Naive thymus-derived CD4-positive, alpha-beta T cell (primary cell): ENCODE measurements around the gene LCN6. TPM values are rescaled to one million over a fixed set of nuclear protein-coding genes. Genes with fewer than 3 reads are reported as not detected.
"Not testable (repeated sequence)": the region's sequence is repeated elsewhere in the genome, so short reads cannot be mapped to it uniquely, and the experiment has no call there.

ENCODE experiments used
- ATAC-seq: fragments of 150-1000 bp; cut with Tn5 transposase; 2 replicates; pipeline ENCODE4 v1.10.0; 2021; ENCODE audit warnings: mild to moderate bottlenecking, moderate library complexity
- CTCF ChIA-PET: fragments of 350-600 bp; sonication (Branson Sonifier 250); formaldehyde crosslinking; loops from one replicate; lab custom pipeline; 2021; ENCODE audit warnings: antibody characterized with exemption; lab: Charles Lee
- POLR2A ChIA-PET: fragments of 350-600 bp; sonication (Branson Sonifier 250); formaldehyde crosslinking; loops from one replicate; lab custom pipeline; 2021; ENCODE audit warnings: antibody characterized with exemption, inconsistent platforms; lab: Charles Lee
- DNase-seq, 9 donors: peaks; one replicate each; pipeline versions ENCODE4 v3.0.0 to v3.0.0-alpha.2; 2020 to 2022; ENCODE audit warnings: mixed read lengths in 1 of 9
- H3K27ac ChIP-seq: one replicate; pipeline ENCODE4 v1.7.0; 2013; ENCODE audit warnings: mild to moderate bottlenecking, low read depth, low read length, moderate library complexity
- H3K27me3 ChIP-seq, 2 donors: one replicate each; pipeline ENCODE4 v1.7.0; 2013; ENCODE audit warnings: low read length in 2 of 2, mild to moderate bottlenecking in 2 of 2, moderate library complexity in 2 of 2; ENCODE audit not compliant: control insufficient read depth in 2 of 2, insufficient read depth in 2 of 2
- H3K36me3 ChIP-seq, 3 experiments: 1 replicate in 2 of 3; 2 replicates in 1 of 3; pipeline ENCODE4 v1.7.0; 2013; ENCODE audit warnings: low read length in 3 of 3, mild to moderate bottlenecking in 3 of 3, moderate library complexity in 1 of 3; ENCODE audit not compliant: insufficient read depth in 3 of 3, control insufficient read depth in 2 of 3
- H3K4me1 ChIP-seq, 2 donors: one replicate each; pipeline ENCODE4 v1.7.0; 2013; ENCODE audit warnings: low read length in 2 of 2, mild to moderate bottlenecking in 2 of 2, moderate library complexity in 1 of 2; ENCODE audit not compliant: control insufficient read depth in 2 of 2, insufficient read depth in 2 of 2
- H3K4me3 ChIP-seq: 2 replicates; pipeline ENCODE4 v1.7.0; 2013; ENCODE audit warnings: mild to moderate bottlenecking, low read length
- H3K9me3 ChIP-seq, 3 experiments: 1 replicate in 2 of 3; 2 replicates in 1 of 3; pipeline ENCODE4 v1.7.0; 2013; ENCODE audit warnings: low read length in 3 of 3; ENCODE audit not compliant: control insufficient read depth in 2 of 3
- H3K27ac Mint-ChIP-seq, 9 donors: one replicate each; pipeline ENCODE4 v1.8.0; 2020 to 2022; ENCODE audit warnings: mixed read lengths in 9 of 9, mild to moderate bottlenecking in 8 of 9, moderate library complexity in 5 of 9, inconsistent platforms in 2 of 9
- H3K27me3 Mint-ChIP-seq, 5 donors: one replicate each; pipeline ENCODE4 v1.8.0; 2021 to 2022; ENCODE audit warnings: mixed read lengths in 5 of 5, mild to moderate bottlenecking in 1 of 5
- H3K36me3 Mint-ChIP-seq, 5 donors: one replicate each; pipeline ENCODE4 v1.8.0; 2020 to 2022; ENCODE audit warnings: mixed read lengths in 5 of 5, mild to moderate bottlenecking in 3 of 5, inconsistent platforms in 1 of 5
- H3K4me1 Mint-ChIP-seq, 7 donors: one replicate each; pipeline ENCODE4 v1.8.0; 2020 to 2022; ENCODE audit warnings: mixed read lengths in 7 of 7, mild to moderate bottlenecking in 3 of 7, inconsistent platforms in 1 of 7
- H3K4me3 Mint-ChIP-seq, 10 donors: one replicate each; pipeline ENCODE4 v1.8.0; 2020 to 2022; ENCODE audit warnings: mild to moderate bottlenecking in 10 of 10, mixed read lengths in 10 of 10, moderate library complexity in 6 of 10, inconsistent platforms in 2 of 10
- H3K9me3 Mint-ChIP-seq, 11 donors: one replicate each; pipeline ENCODE4 v1.8.0; 2020 to 2022; ENCODE audit warnings: mixed read lengths in 11 of 11, mild to moderate bottlenecking in 4 of 11, inconsistent platforms in 1 of 11, moderate library complexity in 1 of 11
- intact Hi-C, 2 donors: fragments of 100-400 bp; cut with micrococcal nuclease; formaldehyde crosslinking; loops; one replicate each; pipeline ENCODE4 v1.15.1; 2023
- polyA plus RNA-seq, 2 donors: library from polyadenylated mRNA; unstranded; fragments of 300-500 nt; fragmentation: Illumina TruSeq; gene quantifications; one replicate each; pipeline ENCODE4 v1.2.3, GENCODE V29; 2021
- total RNA-seq, 6 experiments: library from RNA in 5 of 6; stranded (reverse) in 5 of 6; gene quantifications; 1 replicate in 5 of 6; 2 replicates in 1 of 6; pipeline ENCODE4 v1.2.3 and lab custom pipeline; 2021 to 2026

The LCN6 gene
- not detected for total RNA-seq
- polyA plus RNA-seq, result not detected
- not detected for total RNA-seq (lab: John Stamatoyannopoulos, UW)

GRCh38 chr9:136748201-136748600 lies at the start of gene LCN6:
Gene LCN6 (minus strand): TSS chr9:136748525. CDS start chr9:136748483, 42 bp downstream.
- Histone ChIP-seq H3K36me3 (no peaks in the 10 kb centered on the region), H3K4me1 (no peaks in the 10 kb centered on the region), H3K4me3 (no peak within 1 kb of the TSS), H3K27ac (no peak within 1 kb of the TSS), H3K9me3 (no peaks in the 10 kb centered on the region), H3K27me3 (no peaks in the 10 kb centered on the region)
- Mint-ChIP-seq H3K9me3 (peaks cover 0 to 27% (median 18%) of the 10 kb centered on the region in 11 donors), H3K4me1 (peaks cover 0 to 5% (median 0%) of the 10 kb centered on the region in 7 donors), H3K4me3 (no peak within 1 kb of the TSS), H3K36me3 (peaks cover 0 to 13% (median 5%) of the 10 kb centered on the region in 5 donors), H3K27me3 (peaks cover 0 to 23% (median 6%) of the 10 kb centered on the region in 5 donors), H3K27ac (no peak within 1 kb of the TSS)
- intact Hi-C loops, result no loop called here
- CTCF ChIA-PET, result no interaction called here
- no peak for ATAC-seq
- DNase-seq, result no peak
- POLR2A ChIA-PET, result no interaction called here

- H3K27me3 ChIP-seq, H3K27ac ChIP-seq, H3K36me3 Mint-ChIP-seq, H3K4me3 ChIP-seq, DNase-seq, CTCF ChIA-PET, H3K9me3 Mint-ChIP-seq, H3K9me3 ChIP-seq, intact Hi-C loops, ATAC-seq: not testable (repeated sequence)
- peaks cover 0 to 39% (median 0%) of the 10 kb centered on the region in 5 donors for H3K27me3 Mint-ChIP-seq
- Histone ChIP-seq H3K36me3 (peaks cover 0 to 17% (median 3%) of the 10 kb centered on the region in 3 experiments), H3K4me1 (peaks cover 19 to 32% of the 10 kb centered on the region in 2 donors)
- peaks cover 12 to 51% (median 40%) of the 10 kb centered on the region in 7 donors for H3K4me1 Mint-ChIP-seq
- POLR2A ChIA-PET, result interaction anchor here (0.6 to 1.4 kb wide), 2 partner anchors 83 to 625 kb away, joined by 3 read pairs; no protein-coding TSS in a partner anchor
- H3K4me3 Mint-ChIP-seq, result peak overlapping the region in 6 of 10 donors; percentile 14 to 48 (median 36)
- H3K27ac Mint-ChIP-seq, result peak overlapping the region in 2 of 9 donors; percentile 21 to 48
Observed at GRCh38 chr9:136796775-136797347, 48.5 kb upstream of the LCN6 start.

GRCh38 chr9:136796238-136796774 lies 48.0 kb upstream of the LCN6 start, which contains the start of gene CCDC183:
Gene CCDC183 (plus strand): TSS chr9:136796338. CDS start chr9:136796398, 60 bp downstream.
- Mint-ChIP-seq H3K27ac (peak within 1 kb of the TSS in 5 of 9 donors; percentile 21 to 52 (median 33)), H3K4me3 (peak within 1 kb of the TSS in 8 of 10 donors; percentile 6 to 54 (median 34)), H3K27me3 (peaks cover 0 to 34% (median 0%) of the 10 kb centered on the region in 5 donors), H3K9me3 (no peaks in the 10 kb centered on the region), H3K4me1 (peaks cover 13 to 49% (median 38%) of the 10 kb centered on the region in 7 donors), H3K36me3 (peaks cover 0 to 5% (median 0%) of the 10 kb centered on the region in 5 donors)
- intact Hi-C loops, result no loop called here
- Histone ChIP-seq H3K4me1 (peaks cover 22 to 34% of the 10 kb centered on the region in 2 donors), H3K9me3 (no peaks in the 10 kb centered on the region), H3K4me3 (no peak within 1 kb of the TSS), H3K27me3 (no peaks in the 10 kb centered on the region), H3K36me3 (peaks cover 0 to 17% (median 3%) of the 10 kb centered on the region in 3 experiments), H3K27ac (no peak within 1 kb of the TSS)
- ChIA-PET CTCF (no interaction called here), POLR2A (interaction anchor here (0.6 to 1.4 kb wide), 2 partner anchors 84 to 626 kb away, joined by 3 read pairs; no protein-coding TSS in a partner anchor)
- ATAC-seq (no peak), DNase-seq (no peak)

GRCh38 chr9:136795000-136795348 lies 46.6 kb upstream of the LCN6 start:
- Histone ChIP-seq H3K9me3 (no peaks in the 10 kb centered on the region), H3K4me3 (no peak overlapping the region), H3K4me1 (peaks cover 25 to 32% of the 10 kb centered on the region in 2 donors), H3K36me3 (peaks cover 0 to 17% (median 3%) of the 10 kb centered on the region in 3 experiments), H3K27ac (peak overlapping the region; percentile 39), H3K27me3 (no peaks in the 10 kb centered on the region)
- ATAC-seq (no peak), DNase-seq (no peak)
- peak overlapping the region in 1 of 10 donors; percentile 45 for H3K4me3 Mint-ChIP-seq
- ChIA-PET CTCF (no interaction called here), POLR2A (interaction anchor here (5.9 kb wide), 1 partner anchor 11 kb away, joined by 38 read pairs; the partner anchor contains the start of gene RABL6)
- H3K4me1 Mint-ChIP-seq, result peaks cover 9 to 40% (median 30%) of the 10 kb centered on the region in 7 donors
- peaks cover 0 to 23% (median 0%) of the 10 kb centered on the region in 5 donors for H3K27me3 Mint-ChIP-seq
- intact Hi-C loops, result loop anchor here in 1 of 2 donors (5.0 kb wide), 1 partner anchor 657 kb away; no protein-coding TSS in a partner anchor
- peak overlapping the region in 1 of 9 donors; percentile 46 for H3K27ac Mint-ChIP-seq
- H3K36me3 Mint-ChIP-seq, result peaks cover 0 to 5% (median 0%) of the 10 kb centered on the region in 5 donors
- no peaks in the 10 kb centered on the region for H3K9me3 Mint-ChIP-seq

GRCh38 chr9:136794281-136794999 lies 46.1 kb upstream of the LCN6 start:
- Histone ChIP-seq H3K4me1 (peaks cover 21 to 31% of the 10 kb centered on the region in 2 donors), H3K9me3 (no peaks in the 10 kb centered on the region), H3K27me3 (no peaks in the 10 kb centered on the region), H3K27ac (peak overlapping the region; percentile 39), H3K4me3 (no peak overlapping the region), H3K36me3 (peaks cover 0 to 17% (median 3%) of the 10 kb centered on the region in 3 experiments)
- ATAC-seq, result no peak
- Mint-ChIP-seq H3K27me3 (peaks cover 0 to 22% (median 0%) of the 10 kb centered on the region in 5 donors), H3K36me3 (peaks cover 0 to 5% (median 0%) of the 10 kb centered on the region in 5 donors), H3K27ac (peak overlapping the region in 3 of 9 donors; percentile 9 to 65 (median 46)), H3K9me3 (no peaks in the 10 kb centered on the region), H3K4me1 (peaks cover 9 to 40% (median 30%) of the 10 kb centered on the region in 7 donors), H3K4me3 (peak overlapping the region in 1 of 10 donors; percentile 45)
- POLR2A ChIA-PET, result interaction anchor here (5.9 kb wide), 1 partner anchor 12 kb away, joined by 38 read pairs; the partner anchor contains the start of gene RABL6
- DNase-seq, result no peak
- CTCF ChIA-PET, result interaction anchor here (1.0 to 2.5 kb wide), 2 partner anchors 12 to 13 kb away, joined by 3 to 9 read pairs; partner anchors contain the start of gene RABL6
- intact Hi-C loops, result loop anchor here in 1 of 2 donors (5.0 kb wide), 1 partner anchor 658 kb away; no protein-coding TSS in a partner anchor
